HG02981 (cell line): ENCODE data around the gene SP7.

Experiments
- ATAC-seq: cut with Tn5 transposase; IDR thresholded peaks from one replicate; pipeline ENCODE4 v1.9.1; 2021; ENCODE audit warnings: mild to moderate bottlenecking, moderate library complexity; ENCODE audit not compliant: unreplicated experiment

SP7 gene

GRCh38 chr12:53279283-53279869 is 56.8 kb downstream of the SP7 start:
- no peak for ATAC-seq

DNA sequence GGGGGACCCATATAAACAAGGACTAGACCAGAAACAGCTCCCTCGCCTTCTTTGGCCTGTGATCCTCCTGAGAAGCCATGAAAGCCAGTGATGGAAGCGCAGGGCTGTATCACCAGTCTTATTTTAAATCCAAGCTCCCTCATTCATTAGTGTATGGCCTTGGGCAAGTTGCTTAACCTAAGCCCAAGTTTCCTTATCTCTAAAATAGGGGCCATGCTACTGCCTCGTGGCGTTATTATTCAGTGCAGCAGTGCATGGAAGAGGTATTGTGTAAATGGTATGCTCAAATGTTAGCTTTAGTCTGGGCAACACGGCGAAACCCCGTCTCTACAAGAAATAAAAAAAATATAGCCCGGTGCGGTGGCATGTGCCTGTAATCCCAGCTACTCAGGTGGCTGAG is 58.2 kb downstream of the SP7 start:
- no peak for ATAC-seq
